HepG2 (cell line): ENCODE results near the gene NOXA1. TPM values are rescaled to one million over a fixed set of nuclear protein-coding genes. Genes with fewer than 3 reads are reported as not detected.
A peak's percentile ranks its signal among the peaks of the same experiment; 100 is the strongest.

Experiments used
- ATAC-seq: fragments of 200-7000 bp; cut with Tn5 transposase; 3 replicates; pipeline ENCODE4 v1.9.1; 2020; ENCODE audit warnings: mild to moderate bottlenecking, moderate library complexity
- BruUV-seq: library from RNA; stranded (reverse); fragments of 400-500 nt; replicated peaks from 2 replicates; lab custom pipeline; 2021; lab: Mats Ljungman, UMichigan
- CTCF ChIA-PET: fragments of 300-600 bp; formaldehyde crosslinking; extraction: SDS; loops from one replicate; lab custom pipeline; 2021; ENCODE audit warnings: low total read pairs, inconsistent platforms, low intra/inter-chr PET ratio; lab: Yijun Ruan, JAX
- POLR2A ChIA-PET: fragments of 350-600 bp; sonication (Branson Sonifier 250); formaldehyde crosslinking; loops from one replicate; lab custom pipeline; 2020; ENCODE audit warnings: antibody characterized with exemption, inconsistent platforms; lab: Yijun Ruan, JAX
- DNase-seq: peaks from one replicate; pipeline ENCODE4 v3.0.0-alpha.2; 2015; ENCODE audit warnings: low spot score
- FAIRE-seq: peaks from 3 replicates; lab custom pipeline; 2011; peaks lifted over from hg19 to GRCh38; lab: Jason Lieb, UNC
- H2AFZ ChIP-seq: one replicate; pipeline ENCODE4 v1.6.1; 2011; ENCODE audit warnings: low read length, inconsistent platforms
- H3K27ac ChIP-seq: fragments of 300-600 bp; 3 replicates; pipeline ENCODE4 v1.8.0; 2011; ENCODE audit warnings: mixed run types, mild to moderate bottlenecking, mixed read lengths, low read length, inconsistent platforms; ENCODE audit not compliant: insufficient read depth; ENCODE audit errors: extremely low read length
- H3K27me3 ChIP-seq, 2 experiments: fragments of 200-600 bp in 1 of 2; 2 replicates in 1 of 2; 3 replicates in 1 of 2; pipeline versions ENCODE4 v1.6.0 to v1.8.0; 2011; ENCODE audit warnings: low read length in 2 of 2, mild to moderate bottlenecking in 2 of 2, moderate library complexity in 2 of 2, inconsistent platforms in 1 of 2; ENCODE audit not compliant: insufficient read depth in 2 of 2, control insufficient read depth in 1 of 2
- H3K36me3 ChIP-seq, 2 experiments: fragments of 200-600 bp in 1 of 2; replicated peaks in 1 of 2; 2 replicates in 1 of 2; 3 replicates in 1 of 2; pipeline versions ENCODE4 v1.5.1 to v1.8.0; 2011; ENCODE audit warnings: low read length in 2 of 2, inconsistent platforms in 1 of 2; ENCODE audit not compliant: insufficient read depth in 2 of 2, control insufficient read depth in 1 of 2
- H3K4me1 ChIP-seq: 2 replicates; pipeline ENCODE4 v1.5.1; 2012; ENCODE audit warnings: low read length, inconsistent platforms; ENCODE audit not compliant: insufficient read depth
- H3K4me2 ChIP-seq: 2 replicates; pipeline ENCODE4 v1.6.0; 2011; ENCODE audit warnings: low read depth, low read length, inconsistent platforms
- H3K4me3 ChIP-seq, 3 experiments: fragments of 200-600 bp in 1 of 3; sonication (generic), shearing (Covaris generic) in 1 of 3; replicated peaks in 1 of 3; 2 replicates each; pipeline ENCODE4 v1.5.1; 2011 to 2016; ENCODE audit warnings: low read length in 3 of 3, inconsistent platforms in 2 of 3, low read depth in 2 of 3, mild to moderate bottlenecking in 2 of 3, control low read depth in 1 of 3, mixed read lengths in 1 of 3; ENCODE audit not compliant: insufficient read depth in 1 of 3
- H3K79me2 ChIP-seq: one replicate; pipeline ENCODE4 v1.6.1; 2011; ENCODE audit warnings: low read length, inconsistent platforms; ENCODE audit not compliant: insufficient read depth
- H3K9ac ChIP-seq: 2 replicates; pipeline ENCODE4 v1.6.0; 2011; ENCODE audit warnings: mild to moderate bottlenecking, low read depth, low read length, inconsistent platforms; ENCODE audit not compliant: insufficient read depth
- H3K9me3 ChIP-seq: 2 replicates; pipeline ENCODE4 v1.5.1; 2012; ENCODE audit warnings: mild to moderate bottlenecking, low read length
- H4K20me1 ChIP-seq: 2 replicates; pipeline ENCODE4 v1.6.0; 2011; ENCODE audit warnings: inconsistent platforms, mild to moderate bottlenecking, low read length, moderate library complexity; ENCODE audit not compliant: insufficient read depth
- MAZ ChIP-seq, 2 experiments: sonication (generic) in 1 of 2; formaldehyde crosslinking in 1 of 2; IDR thresholded peaks; 2 replicates each; pipeline versions ENCODE4 v1.5.0 to v1.6.1; 2012 to 2020; ENCODE audit warnings: low read depth in 2 of 2, mild to moderate bottlenecking in 2 of 2, borderline replicate concordance in 1 of 2, improper control_type of control experiment in 1 of 2, low read length in 1 of 2, missing genetic modification reagents in 1 of 2, moderate library complexity in 1 of 2
- MTA1 ChIP-seq: sonication (generic); formaldehyde crosslinking; IDR thresholded peaks from 2 replicates; pipeline ENCODE4 v1.4.0; 2020; ENCODE audit warnings: missing genetic modification reagents, mild to moderate bottlenecking, borderline replicate concordance
- ZNF121 ChIP-seq: sonication (generic); formaldehyde crosslinking; IDR thresholded peaks from 2 replicates; pipeline ENCODE4 v1.5.0; 2020; ENCODE audit warnings: mild to moderate bottlenecking, missing genetic modification reagents
- ZNF549 ChIP-seq: sonication (generic); formaldehyde crosslinking; IDR thresholded peaks from 2 replicates; pipeline ENCODE4 v1.5.0; 2020; ENCODE audit warnings: missing genetic modification reagents
- ZNF550 ChIP-seq: sonication (generic); formaldehyde crosslinking; IDR thresholded peaks from 2 replicates; pipeline ENCODE4 v1.4.0; 2020; ENCODE audit warnings: mild to moderate bottlenecking, missing genetic modification reagents, borderline replicate concordance
- WGBS: methylation state at CpG from one replicate; pipeline ENCODE4 v1.1.6; 2017; ENCODE audit warnings: low lambda C conversion rate; 5-methylcytosine and 5-hydroxymethylcytosine counted together
- in situ Hi-C: cut with HindIII; loops from 2 replicates; pipeline ENCODE4 v1.10.0; 2017; ENCODE audit warnings: low pct_unique_long_range_greater_than_20kb; ENCODE audit not compliant: extremely low pct_ligation_motif_present
- intact Hi-C: fragments of 100-400 bp; cut with micrococcal nuclease; formaldehyde crosslinking; loops from one replicate; pipeline ENCODE4 v1.10.0; 2022; ENCODE audit not compliant: unreplicated experiment
- polyA plus RNA-seq, 8 experiments: library from polyadenylated mRNA; depleted of rRNA in 3 of 8; stranded (reverse) in 7 of 8; unstranded in 1 of 8; fragments of >200 nt; fragmentation: Illumina TruSeq in 4 of 8; extraction: Trizol in 4 of 8; gene quantifications; 2 replicates each; pipeline versions ENCODE4 v1.2.1 to v1.2.3, GENCODE V29; 2011 to 2016; ENCODE audit warnings: low read depth in 4 of 8, missing spikeins in 1 of 8, mixed read lengths in 1 of 8; ENCODE audit not compliant: insufficient read depth in 1 of 8
- total RNA-seq, 5 experiments: library from RNA; depleted of rRNA; stranded (reverse); fragments of >200 nt; fragmentation: Illumina TruSeq; extraction: Trizol; gene quantifications; 2 replicates each; pipeline ENCODE4 v1.2.3, GENCODE V29; 2016; ENCODE audit warnings: low read depth in 1 of 5

Gene NOXA1
- total and polyA plus RNA-seq, 2 of the 13 experiments (the other 11 are each of a cell fraction or from before 2014, with no cell fraction given) = 0.78 to 1.2 TPM

- TF ChIP-seq ZNF550 (CRISPR knock-in tag) (no peak), MTA1 (CRISPR knock-in tag) (no peak), MAZ (IDR thresholded peaks at IDR 0.05; ENCODE audit: borderline replicate concordance, low read depth, low read length) (no peak), MAZ (CRISPR knock-in tag; IDR thresholded peaks at IDR 0.05; ENCODE audit: low read depth) (no peak)
Measured at GRCh38 chr9:137404961-137405567, 18.1 kb upstream of the NOXA1 start (continued).

GRCh38 chr9:137405677-137406081, 17.5 kb upstream of the NOXA1 start:
- no peak overlapping the region for H3K4me2 ChIP-seq
- POLR2A ChIA-PET = no interaction called here

More at GRCh38 chr9:137405677-137406081, 17.5 kb upstream of the NOXA1 start:
- no peaks in the 10 kb centered on the region for H3K79me2 ChIP-seq
- no peak for FAIRE-seq
- H3K4me1 ChIP-seq = peaks cover 15% of the 10 kb centered on the region
- H3K36me3 ChIP-seq = no peaks in the 10 kb centered on the region
- H4K20me1 ChIP-seq = no peaks in the 10 kb centered on the region
- intact Hi-C loops = loop anchor here (10.0 kb wide), 1 partner anchor 101 kb away; the partner anchor contains the start of gene NRARP
- H2AFZ ChIP-seq = no peak overlapping the region
- H3K4me3 ChIP-seq = no peak overlapping the region
- TF ChIP-seq ZNF121 (peak; percentile 75; the same call in 1 of the 2 replicates), ZNF549 (CRISPR knock-in tag) (no peak)
- in situ Hi-C loops = loop anchor here (5.0 kb wide), 1 partner anchor 113 kb away; no protein-coding TSS in a partner anchor
- no peak overlapping the region for H3K27ac ChIP-seq
- no TSS peak for BruUV-seq
- no peak for ATAC-seq
- no peaks in the 10 kb centered on the region for H3K27me3 ChIP-seq
- DNase-seq = no peak
- no peak overlapping the region for H3K9ac ChIP-seq
- WGBS = 87% methylated on average over 11 of the region's 11 CpGs
- no peaks in the 10 kb centered on the region for H3K9me3 ChIP-seq
- CTCF ChIA-PET = no interaction called here
